Panc1 (cell line): ENCODE measurements around the gene ABCG2.

Experiments used
- POLR2AphosphoS5 ChIP-seq: IDR thresholded peaks from 2 replicates; pipeline ENCODE4 v1.6.1; 2012; ENCODE audit warnings: mild to moderate bottlenecking, low read depth, low read length, moderate library complexity
- TF ChIP-seq, protein P1 (sequence below): fragments of 450-650 bp; IDR thresholded peaks from 2 replicates; pipeline ENCODE4 v1.5.1; 2017; ENCODE audit warnings: mild to moderate bottlenecking

DNA sequence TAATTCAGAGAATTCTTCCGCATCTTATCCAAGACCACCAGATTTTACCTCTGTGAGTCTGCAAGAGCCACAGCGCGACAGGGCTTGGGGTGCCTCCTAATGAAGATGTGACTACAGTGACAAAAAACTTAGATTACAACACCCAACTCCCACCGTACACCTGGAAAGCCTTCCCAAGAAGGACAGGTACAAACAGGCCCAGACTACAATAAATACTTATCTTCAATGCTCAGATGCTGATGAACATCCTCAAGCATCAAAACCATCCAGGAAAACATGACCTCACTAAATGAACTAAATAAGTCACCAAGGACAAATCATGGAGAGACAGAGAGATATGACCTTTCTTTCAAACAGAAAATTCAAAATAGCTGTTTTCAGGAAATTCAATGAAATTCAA lies 20.8 kb upstream of the ABCG2 start:
- TF ChIP-seq, protein P1, sequence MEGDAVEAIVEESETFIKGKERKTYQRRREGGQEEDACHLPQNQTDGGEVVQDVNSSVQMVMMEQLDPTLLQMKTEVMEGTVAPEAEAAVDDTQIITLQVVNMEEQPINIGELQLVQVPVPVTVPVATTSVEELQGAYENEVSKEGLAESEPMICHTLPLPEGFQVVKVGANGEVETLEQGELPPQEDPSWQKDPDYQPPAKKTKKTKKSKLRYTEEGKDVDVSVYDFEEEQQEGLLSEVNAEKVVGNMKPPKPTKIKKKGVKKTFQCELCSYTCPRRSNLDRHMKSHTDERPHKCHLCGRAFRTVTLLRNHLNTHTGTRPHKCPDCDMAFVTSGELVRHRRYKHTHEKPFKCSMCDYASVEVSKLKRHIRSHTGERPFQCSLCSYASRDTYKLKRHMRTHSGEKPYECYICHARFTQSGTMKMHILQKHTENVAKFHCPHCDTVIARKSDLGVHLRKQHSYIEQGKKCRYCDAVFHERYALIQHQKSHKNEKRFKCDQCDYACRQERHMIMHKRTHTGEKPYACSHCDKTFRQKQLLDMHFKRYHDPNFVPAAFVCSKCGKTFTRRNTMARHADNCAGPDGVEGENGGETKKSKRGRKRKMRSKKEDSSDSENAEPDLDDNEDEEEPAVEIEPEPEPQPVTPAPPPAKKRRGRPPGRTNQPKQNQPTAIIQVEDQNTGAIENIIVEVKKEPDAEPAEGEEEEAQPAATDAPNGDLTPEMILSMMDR, result no peak
- TF ChIP-seq POLR2AphosphoS5, result no peak
